K562 (cell line): Measurements from ENCODE around the gene HOXC11. TPM values are rescaled to one million over a fixed set of nuclear protein-coding genes. Genes with fewer than 3 reads are reported as not detected.

Experiments used
- ATAC-seq: fragments of 200-7000 bp; cut with Tn5 transposase; 3 replicates; pipeline ENCODE4 v1.9.1; 2020; ENCODE audit warnings: moderate library complexity
- BruUV-seq: library from RNA; stranded (reverse); fragments of 400-500 nt; replicated peaks from 2 replicates; lab custom pipeline; 2021; lab: Mats Ljungman, UMichigan
- CTCF ChIA-PET: fragments of 300-600 bp; formaldehyde crosslinking; extraction: SDS; loops from one replicate; lab custom pipeline; 2021; ENCODE audit warnings: low intra/inter-chr PET ratio; lab: Yijun Ruan, JAX
- POLR2A ChIA-PET: fragments of 300-600, 350-650 bp; sonication (Branson Sonifier 250); formaldehyde crosslinking; extraction: SDS; loops from one replicate; lab custom pipeline; 2021; ENCODE audit warnings: antibody characterized with exemption, inconsistent platforms; lab: Yijun Ruan, JAX
- DNase-seq, 4 experiments: peaks; one replicate each; pipeline versions ENCODE4 v3.0.0 to v3.0.0-alpha.2; 2011 to 2018; ENCODE audit warnings: low spot score in 3 of 4, mixed read lengths in 3 of 4; ENCODE audit errors: extremely low read depth in 1 of 4
- FAIRE-seq: peaks from 2 replicates; lab custom pipeline; 2011; peaks lifted over from hg19 to GRCh38; lab: Jason Lieb, UNC
- H2AFZ ChIP-seq: 2 replicates; pipeline ENCODE4 v1.6.0; 2011; ENCODE audit warnings: low read depth, low read length, control low read depth, inconsistent platforms
- H3K27ac ChIP-seq: fragments of 200-600 bp; 3 replicates; pipeline ENCODE4 v1.8.0; 2011; ENCODE audit warnings: low read depth, mild to moderate bottlenecking, control low read depth, inconsistent platforms, low read length, moderate library complexity, mixed read lengths; ENCODE audit errors: extremely low read depth
- H3K27me3 ChIP-seq, 2 experiments: fragments of 300-600 bp in 1 of 2; 2 replicates in 1 of 2; 3 replicates in 1 of 2; pipeline versions ENCODE4 v1.6.0 to v1.8.0; 2011; ENCODE audit warnings: inconsistent platforms in 2 of 2, low read length in 2 of 2, mild to moderate bottlenecking in 1 of 2, mixed read lengths in 1 of 2, moderate library complexity in 1 of 2; ENCODE audit not compliant: control insufficient read depth in 2 of 2, insufficient read depth in 2 of 2
- H3K36me3 ChIP-seq: fragments of 300-600 bp; 3 replicates; pipeline ENCODE4 v1.8.0; 2011; ENCODE audit warnings: mild to moderate bottlenecking, low read length, inconsistent platforms; ENCODE audit not compliant: control insufficient read depth, insufficient read depth
- H3K4me1 ChIP-seq, 2 experiments: fragments of 200-600 bp in 1 of 2; replicated peaks in 1 of 2; 2 replicates in 1 of 2; 3 replicates in 1 of 2; pipeline versions ENCODE4 v1.5.1 to v1.8.0; 2011; ENCODE audit warnings: inconsistent platforms in 2 of 2, low read length in 2 of 2, mild to moderate bottlenecking in 1 of 2, mixed read lengths in 1 of 2, moderate library complexity in 1 of 2; ENCODE audit not compliant: control insufficient read depth in 2 of 2, insufficient read depth in 2 of 2
- H3K4me2 ChIP-seq: 2 replicates; pipeline ENCODE4 v1.6.1; 2011; ENCODE audit warnings: low read length, control low read depth, inconsistent platforms, mixed read lengths; ENCODE audit not compliant: insufficient read depth
- H3K4me3 ChIP-seq: fragments of 200-600 bp; sonication (generic), shearing (Covaris generic); 2 replicates; pipeline ENCODE4 v1.5.1; 2016; ENCODE audit warnings: control low read depth, inconsistent platforms
- H3K79me2 ChIP-seq: fragments of 200-600 bp; 3 replicates; pipeline ENCODE4 v1.8.0; 2011; ENCODE audit warnings: low read length, inconsistent platforms; ENCODE audit not compliant: control insufficient read depth, insufficient read depth
- H3K9ac ChIP-seq, 2 experiments: 2 replicates each; pipeline versions ENCODE4 v1.6.0 to v1.6.1; 2011; ENCODE audit warnings: low read depth in 2 of 2, low read length in 2 of 2, control low read depth in 1 of 2, inconsistent platforms in 1 of 2, mild to moderate bottlenecking in 1 of 2, mixed read lengths in 1 of 2; ENCODE audit not compliant: insufficient read depth in 1 of 2
- H3K9me1 ChIP-seq: one replicate; pipeline ENCODE4 v1.6.0; 2011; ENCODE audit warnings: inconsistent platforms, mild to moderate bottlenecking, low read length, moderate library complexity; ENCODE audit not compliant: control insufficient read depth, insufficient read depth
- H3K9me3 ChIP-seq: replicated peaks from 2 replicates; pipeline ENCODE4 v1.5.1; 2011; ENCODE audit warnings: low read depth, low read length, inconsistent platforms; ENCODE audit not compliant: control insufficient read depth, insufficient read depth
- H4K20me1 ChIP-seq: replicated peaks from 2 replicates; pipeline ENCODE4 v1.6.1; 2011; ENCODE audit warnings: low read length, inconsistent platforms, mixed read lengths; ENCODE audit not compliant: control insufficient read depth, insufficient read depth
- CTBP1 ChIP-seq: fragments of 450-650 bp; IDR thresholded peaks from 2 replicates; pipeline ENCODE4 v1.6.1; 2016; ENCODE audit warnings: borderline replicate concordance
- ELF1 ChIP-seq: fragments of 200-800 bp; sonication (Bioruptor generic); IDR thresholded peaks from 2 replicates; pipeline ENCODE4 v1.6.1; 2016; ENCODE audit warnings: missing genetic modification characterization, missing compliant biosample characterization
- FOXM1 ChIP-seq, 2 experiments: fragments of 450-650 bp in 1 of 2; sonication (generic) in 1 of 2; formaldehyde crosslinking in 1 of 2; IDR thresholded peaks; 2 replicates each; pipeline versions ENCODE4 v1.6.1 to v1.9.0; 2017 to 2022; ENCODE audit warnings: low read depth in 2 of 2, mild to moderate bottlenecking in 2 of 2, missing genetic modification reagents in 1 of 2, moderate library complexity in 1 of 2
- PHB2 ChIP-seq: fragments of 450-650 bp; IDR thresholded peaks from 2 replicates; pipeline ENCODE4 v1.6.1; 2017; ENCODE audit warnings: low read depth
- SP2 ChIP-seq: IDR thresholded peaks from 2 replicates; pipeline ENCODE4 v1.6.1; 2011; ENCODE audit warnings: mild to moderate bottlenecking, low read depth, low read length, moderate library complexity; ENCODE audit not compliant: poor library complexity, severe bottlenecking; ENCODE audit errors: extremely low read depth
- SRF ChIP-seq, 2 experiments: fragments of 250-450, 450-650 bp in 1 of 2; sonication (Bioruptor Pico) in 1 of 2; sonication (generic) in 1 of 2; formaldehyde crosslinking; IDR thresholded peaks; 2 replicates each; pipeline versions ENCODE4 v1.5.0 to v1.5.1; 2020 to 2022; ENCODE audit warnings: mild to moderate bottlenecking in 1 of 2, missing genetic modification reagents in 1 of 2
- YBX1 ChIP-seq: fragments of 450-650 bp; IDR thresholded peaks from 2 replicates; pipeline ENCODE4 v1.7.1; 2016; ENCODE audit warnings: mild to moderate bottlenecking
- ZNF12 ChIP-seq: sonication (generic); formaldehyde crosslinking; IDR thresholded peaks from 2 replicates; pipeline ENCODE4 v1.4.0; 2020; ENCODE audit warnings: mild to moderate bottlenecking, missing genetic modification reagents
- ZNF143 ChIP-seq: sonication (generic); formaldehyde crosslinking; IDR thresholded peaks from 2 replicates; pipeline ENCODE4 v1.9.0; 2022; ENCODE audit warnings: mild to moderate bottlenecking, missing genetic modification reagents
- ZNF165 ChIP-seq: fragments of 250-450 bp; sonication (Bioruptor Pico); IDR thresholded peaks from 2 replicates; pipeline ENCODE4 v1.4.0; 2020; ENCODE audit warnings: borderline replicate concordance
- ZNF384 ChIP-seq: IDR thresholded peaks from 2 replicates; pipeline ENCODE4 v1.6.1; 2012; ENCODE audit warnings: low read depth, low read length, improper control_type of control experiment
- WGBS: fragments of 100-300 bp; shearing (Covaris generic); methylation state at CpG from one replicate; pipeline ENCODE4 v1.1.6; 2016; ENCODE audit warnings: low coverage, mixed read lengths; ENCODE audit not compliant: insufficient coverage; ENCODE audit errors: missing lambda C conversion rate; 5-methylcytosine and 5-hydroxymethylcytosine counted together
- in situ Hi-C: fragments of 300-500 bp; cut with MboI; formaldehyde crosslinking; loops from 4 replicates; pipeline ENCODE4 v1.15.0; 2018; ENCODE audit warnings: inconsistent platforms, mixed read lengths
- intact Hi-C: fragments of 100-400 bp; cut with micrococcal nuclease; formaldehyde crosslinking; loops from 2 replicates; pipeline ENCODE4 v1.14.2; 2022
- polyA plus RNA-seq, 8 experiments: library from polyadenylated mRNA; depleted of rRNA in 4 of 8; stranded (reverse) in 5 of 8; unstranded in 3 of 8; fragments of >200 nt; fragmentation: Nextera tagmentation in 2 of 8; fragmentation: Illumina TruSeq in 1 of 8; extraction: Ambion mirVana in 2 of 8; extraction: Trizol in 1 of 8; gene quantifications; 2 replicates each; pipeline versions ENCODE4 v1.2.1 to v1.2.3, GENCODE V29; 2011 to 2014; ENCODE audit warnings: inconsistent platforms in 1 of 8, missing spikeins in 1 of 8
- total RNA-seq, 7 experiments: library from RNA; depleted of rRNA in 6 of 7; stranded (reverse); fragments of >200 nt in 6 of 7; fragmentation: Illumina TruSeq in 2 of 7; extraction: Trizol in 2 of 7; gene quantifications; 2 replicates each; pipeline versions ENCODE4 v1.2.1 to v1.2.3, GENCODE V29; 2011 to 2021; ENCODE audit warnings: low replicate concordance in 1 of 7
- TF ChIP-seq, protein P1 (sequence below): sonication (generic); formaldehyde crosslinking; IDR thresholded peaks from 2 replicates; pipeline ENCODE4 v1.8.1; 2022; ENCODE audit warnings: missing genetic modification reagents
- TF ChIP-seq, protein P2 (sequence below): fragments of 250-450 bp; sonication (Bioruptor Pico); IDR thresholded peaks from 2 replicates; pipeline ENCODE4 v1.4.0; 2020
- TF ChIP-seq, protein P3 (sequence below): fragments of 450-650 bp; formaldehyde crosslinking; IDR thresholded peaks from 2 replicates; pipeline ENCODE4 v1.4.0; 2022; ENCODE audit warnings: missing genetic modification characterization
- TF ChIP-seq, protein P4 (sequence below): fragments of 450-650 bp; IDR thresholded peaks from 2 replicates; pipeline ENCODE4 v1.6.1; 2016; ENCODE audit warnings: mild to moderate bottlenecking

Gene HOXC11
- total and polyA plus RNA-seq, 9 of the 15 experiments (the other 6 are each of a cell fraction or from before 2014, with no cell fraction given), result not detected

DNA sequence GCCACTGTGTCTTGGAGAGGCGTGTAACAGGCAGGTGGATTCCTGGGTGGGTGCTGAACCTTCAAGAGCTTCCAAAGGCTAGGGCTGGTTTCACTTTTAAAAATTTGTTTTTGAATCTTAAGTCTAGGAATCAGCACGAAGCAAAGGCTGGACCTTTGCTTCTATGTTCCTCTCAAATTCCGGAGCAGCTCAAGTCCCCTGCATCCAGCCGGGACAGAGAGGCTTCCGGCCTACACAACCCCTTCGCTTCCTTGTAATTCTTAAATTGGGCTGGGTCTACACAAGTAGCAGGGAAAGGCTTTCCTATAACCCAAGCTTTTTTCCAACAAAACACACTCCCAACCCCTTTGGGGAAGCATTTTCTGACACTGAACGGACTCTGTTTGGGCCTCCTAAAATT lies 9.9 kb upstream of the HOXC11 start:
- CTCF ChIA-PET, result no interaction called here
- DNase-seq (no peak), FAIRE-seq (no peak), ATAC-seq (no peak)
- no peaks in the 10 kb centered on the region for H3K79me2 ChIP-seq
- no peak overlapping the region for H2AFZ ChIP-seq
- intact Hi-C loops (no loop called here), in situ Hi-C loops (no loop called here)
- no TSS peak for BruUV-seq
- no peaks in the 10 kb centered on the region for H3K36me3 ChIP-seq
- peaks cover 61 to 79% of the 10 kb centered on the region in 2 experiments for H3K27me3 ChIP-seq
- H3K4me1 ChIP-seq, result peaks cover 0 to 23% of the 10 kb centered on the region in 2 experiments; a peak in 4 of 5 replicates
- H3K4me3 ChIP-seq, result no peak overlapping the region
- H3K9me1 ChIP-seq, result no peaks in the 10 kb centered on the region
- no peak overlapping the region for H3K27ac ChIP-seq
- POLR2A ChIA-PET, result interaction anchor here (0.6 to 1.1 kb wide), 2 partner anchors 10 to 164 kb away, joined by 3 read pairs; no protein-coding TSS in a partner anchor
- H3K4me2 ChIP-seq, result no peak overlapping the region
- 47% methylated on average over 7 of the region's 7 CpGs for WGBS
- no peaks in the 10 kb centered on the region for H3K9me3 ChIP-seq
- no peak overlapping the region for H3K9ac ChIP-seq
- H4K20me1 ChIP-seq, result peaks cover 12% of the 10 kb centered on the region; the same call in 1 of the 2 replicates
- no peak for TF ChIP-seq ELF1
- TF ChIP-seq, protein P1, sequence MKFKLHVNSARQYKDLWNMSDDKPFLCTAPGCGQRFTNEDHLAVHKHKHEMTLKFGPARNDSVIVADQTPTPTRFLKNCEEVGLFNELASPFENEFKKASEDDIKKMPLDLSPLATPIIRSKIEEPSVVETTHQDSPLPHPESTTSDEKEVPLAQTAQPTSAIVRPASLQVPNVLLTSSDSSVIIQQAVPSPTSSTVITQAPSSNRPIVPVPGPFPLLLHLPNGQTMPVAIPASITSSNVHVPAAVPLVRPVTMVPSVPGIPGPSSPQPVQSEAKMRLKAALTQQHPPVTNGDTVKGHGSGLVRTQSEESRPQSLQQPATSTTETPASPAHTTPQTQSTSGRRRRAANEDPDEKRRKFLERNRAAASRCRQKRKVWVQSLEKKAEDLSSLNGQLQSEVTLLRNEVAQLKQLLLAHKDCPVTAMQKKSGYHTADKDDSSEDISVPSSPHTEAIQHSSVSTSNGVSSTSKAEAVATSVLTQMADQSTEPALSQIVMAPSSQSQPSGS, result no peak
- TF ChIP-seq, protein P2, sequence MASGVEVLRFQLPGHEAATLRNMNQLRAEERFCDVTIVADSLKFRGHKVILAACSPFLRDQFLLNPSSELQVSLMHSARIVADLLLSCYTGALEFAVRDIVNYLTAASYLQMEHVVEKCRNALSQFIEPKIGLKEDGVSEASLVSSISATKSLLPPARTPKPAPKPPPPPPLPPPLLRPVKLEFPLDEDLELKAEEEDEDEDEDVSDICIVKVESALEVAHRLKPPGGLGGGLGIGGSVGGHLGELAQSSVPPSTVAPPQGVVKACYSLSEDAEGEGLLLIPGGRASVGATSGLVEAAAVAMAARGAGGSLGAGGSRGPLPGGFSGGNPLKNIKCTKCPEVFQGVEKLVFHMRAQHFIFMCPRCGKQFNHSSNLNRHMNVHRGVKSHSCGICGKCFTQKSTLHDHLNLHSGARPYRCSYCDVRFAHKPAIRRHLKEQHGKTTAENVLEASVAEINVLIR (CRISPR knock-in tag), result no peak
- TF ChIP-seq SRF (CRISPR knock-in tag; IDR thresholded peaks at IDR 0.05), result no peak
- TF ChIP-seq SP2, result no peak
- no peak for TF ChIP-seq ZNF12 (CRISPR knock-in tag)
- TF ChIP-seq PHB2, result no peak
- no peak for TF ChIP-seq YBX1
- no peak for TF ChIP-seq ZNF384
- TF ChIP-seq, protein P3, sequence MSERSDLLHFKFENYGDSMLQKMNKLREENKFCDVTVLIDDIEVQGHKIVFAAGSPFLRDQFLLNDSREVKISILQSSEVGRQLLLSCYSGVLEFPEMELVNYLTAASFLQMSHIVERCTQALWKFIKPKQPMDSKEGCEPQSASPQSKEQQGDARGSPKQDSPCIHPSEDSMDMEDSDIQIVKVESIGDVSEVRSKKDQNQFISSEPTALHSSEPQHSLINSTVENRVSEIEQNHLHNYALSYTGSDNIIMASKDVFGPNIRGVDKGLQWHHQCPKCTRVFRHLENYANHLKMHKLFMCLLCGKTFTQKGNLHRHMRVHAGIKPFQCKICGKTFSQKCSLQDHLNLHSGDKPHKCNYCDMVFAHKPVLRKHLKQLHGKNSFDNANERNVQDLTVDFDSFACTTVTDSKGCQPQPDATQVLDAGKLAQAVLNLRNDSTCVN, result no peak
- no peak for TF ChIP-seq FOXM1 (IDR thresholded peaks at IDR 0.05; ENCODE audit: low read depth)
- no peak for TF ChIP-seq FOXM1 (CRISPR knock-in tag; IDR thresholded peaks at IDR 0.05; ENCODE audit: low read depth)
- no peak for TF ChIP-seq CTBP1
- no peak for TF ChIP-seq ZNF165 (CRISPR knock-in tag)
- no peak for TF ChIP-seq ZNF143 (CRISPR knock-in tag)
- TF ChIP-seq, protein P4, sequence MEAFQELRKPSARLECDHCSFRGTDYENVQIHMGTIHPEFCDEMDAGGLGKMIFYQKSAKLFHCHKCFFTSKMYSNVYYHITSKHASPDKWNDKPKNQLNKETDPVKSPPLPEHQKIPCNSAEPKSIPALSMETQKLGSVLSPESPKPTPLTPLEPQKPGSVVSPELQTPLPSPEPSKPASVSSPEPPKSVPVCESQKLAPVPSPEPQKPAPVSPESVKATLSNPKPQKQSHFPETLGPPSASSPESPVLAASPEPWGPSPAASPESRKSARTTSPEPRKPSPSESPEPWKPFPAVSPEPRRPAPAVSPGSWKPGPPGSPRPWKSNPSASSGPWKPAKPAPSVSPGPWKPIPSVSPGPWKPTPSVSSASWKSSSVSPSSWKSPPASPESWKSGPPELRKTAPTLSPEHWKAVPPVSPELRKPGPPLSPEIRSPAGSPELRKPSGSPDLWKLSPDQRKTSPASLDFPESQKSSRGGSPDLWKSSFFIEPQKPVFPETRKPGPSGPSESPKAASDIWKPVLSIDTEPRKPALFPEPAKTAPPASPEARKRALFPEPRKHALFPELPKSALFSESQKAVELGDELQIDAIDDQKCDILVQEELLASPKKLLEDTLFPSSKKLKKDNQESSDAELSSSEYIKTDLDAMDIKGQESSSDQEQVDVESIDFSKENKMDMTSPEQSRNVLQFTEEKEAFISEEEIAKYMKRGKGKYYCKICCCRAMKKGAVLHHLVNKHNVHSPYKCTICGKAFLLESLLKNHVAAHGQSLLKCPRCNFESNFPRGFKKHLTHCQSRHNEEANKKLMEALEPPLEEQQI, result no peak
